Small intestine (tissue), 7 donors: ENCODE results near the gene CADM2. TPM values are rescaled to one million over a fixed set of nuclear protein-coding genes. Genes with fewer than 3 reads are reported as not detected.
A peak's percentile ranks its signal among the peaks of the same experiment; 100 is the strongest.

Experiments
- DNase-seq, 2 donors: peaks; one replicate each; pipeline versions ENCODE4 v3.0.0 to v3.0.0-alpha.2; 2013
- FAIRE-seq: peaks from 2 replicates; lab custom pipeline; 2012; peaks lifted over from hg19 to GRCh38; lab: Jason Lieb, UNC
- H3K27ac ChIP-seq, 3 donors: one replicate each; pipeline ENCODE4 v1.5.1; 2013; ENCODE audit warnings: low read length in 2 of 3, mild to moderate bottlenecking in 2 of 3, control low read depth in 1 of 3, inconsistent platforms in 1 of 3, low read depth in 1 of 3, moderate library complexity in 1 of 3
- H3K27me3 ChIP-seq, 3 donors: one replicate each; pipeline ENCODE4 v1.6.1; 2013; ENCODE audit warnings: low read length in 3 of 3, inconsistent platforms in 1 of 3; ENCODE audit not compliant: control insufficient read depth in 3 of 3, insufficient read depth in 3 of 3
- H3K36me3 ChIP-seq, 3 donors: one replicate each; pipeline ENCODE4 v1.6.1; 2013; ENCODE audit warnings: low read length in 3 of 3, inconsistent platforms in 1 of 3, low read depth in 1 of 3, mild to moderate bottlenecking in 1 of 3, moderate library complexity in 1 of 3; ENCODE audit not compliant: control insufficient read depth in 3 of 3, insufficient read depth in 2 of 3
- H3K4me1 ChIP-seq, 3 donors: one replicate each; pipeline ENCODE4 v1.6.1; 2013; ENCODE audit warnings: low read length in 2 of 3, inconsistent platforms in 1 of 3, low read depth in 1 of 3, mild to moderate bottlenecking in 1 of 3, moderate library complexity in 1 of 3; ENCODE audit not compliant: control insufficient read depth in 3 of 3, insufficient read depth in 2 of 3
- H3K4me3 ChIP-seq, 3 donors: one replicate each; pipeline ENCODE4 v1.5.1; 2013; ENCODE audit warnings: low read length in 3 of 3, control low read depth in 1 of 3, inconsistent platforms in 1 of 3, low read depth in 1 of 3, mild to moderate bottlenecking in 1 of 3, moderate library complexity in 1 of 3
- H3K9me3 ChIP-seq, 2 donors: one replicate each; pipeline ENCODE4 v1.6.1; 2013; ENCODE audit warnings: low read depth in 1 of 2, low read length in 1 of 2; ENCODE audit not compliant: control insufficient read depth in 2 of 2, insufficient read depth in 1 of 2
- WGBS, 3 donors: extraction: QIAGEN DNeasy Blood & Tissue Kit; methylation state at CpG; one replicate each; pipeline ENCODE4 v1.1.7; 2013; 5-methylcytosine and 5-hydroxymethylcytosine counted together
- polyA plus RNA-seq, 4 donors: library from polyadenylated mRNA; stranded (reverse) in 3 of 4; unstranded in 1 of 4; fragments of 200-250 nt in 3 of 4; fragments of 120-200 nt in 1 of 4; gene quantifications; one replicate each; pipeline versions ENCODE4 v1.2.1 to v1.2.3, GENCODE V29; 2013
- donor health status: healthy with polysubstance abuse.
- donor health status: control.
- donor health status: control.
- donor health status: Bipolar disorder and iron deficiency.
- donor health status: healthy.

The CADM2 gene
- polyA plus RNA-seq, 4 donors = 0.95 to 2.4 TPM; not detected in 2

- WGBS, 3 donors = 73 to 80% (median 74%) methylated on average over 4 of the region's 4 CpGs
- DNase-seq (no peak), FAIRE-seq (no peak)
- no peak overlapping the region for H3K27ac ChIP-seq
- H3K9me3 ChIP-seq = no peaks in the 10 kb centered on the region
- no peaks in the 10 kb centered on the region for H3K36me3 ChIP-seq
- H3K4me1 ChIP-seq = no peaks in the 10 kb centered on the region
- H3K4me3 ChIP-seq = no peak overlapping the region
- no peaks in the 10 kb centered on the region for H3K27me3 ChIP-seq
These were observed 827.0 kb downstream of the CADM2 start for GRCh38 chr3:85785766-85786165.

- DNase-seq (no peak), FAIRE-seq (no peak)
- H3K27ac ChIP-seq = no peak overlapping the region
- H3K27me3 ChIP-seq = no peaks in the 10 kb centered on the region
- no peaks in the 10 kb centered on the region for H3K4me1 ChIP-seq
- no peaks in the 10 kb centered on the region for H3K36me3 ChIP-seq
- WGBS, 3 donors = 84 to 92% (median 90%) methylated on average over 5 of the region's 5 CpGs
- no peak overlapping the region for H3K4me3 ChIP-seq
- H3K9me3 ChIP-seq = no peaks in the 10 kb centered on the region
These were observed 831.7 kb downstream of the CADM2 start for GRCh38 chr3:85790445-85791030.

- FAIRE-seq = no peak
- 56 to 70% (median 63%) methylated on average over 4 of the region's 4 CpGs for WGBS, 3 donors
- no peaks in the 10 kb centered on the region for H3K36me3 ChIP-seq
- H3K9me3 ChIP-seq = peaks cover 0 to 3% of the 10 kb centered on the region in 2 donors
- H3K4me3 ChIP-seq = no peak overlapping the region
- H3K4me1 ChIP-seq = no peaks in the 10 kb centered on the region
- H3K27ac ChIP-seq = no peak overlapping the region
- no peaks in the 10 kb centered on the region for H3K27me3 ChIP-seq
- no peak for DNase-seq
These were observed 837.4 kb downstream of the CADM2 start for GRCh38 chr3:85796140-85796539.

- Histone ChIP-seq H3K9me3 (peaks cover 0 to 3% of the 10 kb centered on the region in 2 donors), H3K4me1 (no peaks in the 10 kb centered on the region), H3K27ac (no peak overlapping the region), H3K36me3 (no peaks in the 10 kb centered on the region), H3K27me3 (no peaks in the 10 kb centered on the region), H3K4me3 (no peak overlapping the region)
- FAIRE-seq (no peak), DNase-seq (no peak)
- WGBS, 3 donors = 78 to 85% (median 79%) methylated on average over 3 of the region's 3 CpGs
These were observed 841.9 kb downstream of the CADM2 start for GRCh38 chr3:85800676-85801075.

GRCh38 chr3:85801955-85802354, 843.2 kb downstream of the CADM2 start:
- Histone ChIP-seq H3K9me3 (no peaks in the 10 kb centered on the region), H3K27ac (no peak overlapping the region), H3K4me3 (no peak overlapping the region), H3K27me3 (no peaks in the 10 kb centered on the region), H3K4me1 (no peaks in the 10 kb centered on the region), H3K36me3 (no peaks in the 10 kb centered on the region)
- WGBS, 3 donors = 12 to 24% (median 15%) methylated on average over 3 of the region's 3 CpGs
- DNase-seq = no peak
- FAIRE-seq = no peak

- H3K36me3 ChIP-seq = no peaks in the 10 kb centered on the region
- FAIRE-seq (no peak), DNase-seq (peak; percentile 37 to 46)
- no peaks in the 10 kb centered on the region for H3K27me3 ChIP-seq
- H3K4me3 ChIP-seq = no peak overlapping the region
- H3K4me1 ChIP-seq = no peaks in the 10 kb centered on the region
- no peak overlapping the region for H3K27ac ChIP-seq
- WGBS, 3 donors = 14 to 64% (median 38%) methylated on average over 1 of the region's 1 CpG
- H3K9me3 ChIP-seq = no peaks in the 10 kb centered on the region
These were observed 850.0 kb downstream of the CADM2 start for GRCh38 chr3:85808755-85809154.

GRCh38 chr3:85821130-85821756, 862.5 kb downstream of the CADM2 start:
- H3K36me3 ChIP-seq = no peaks in the 10 kb centered on the region
- DNase-seq (peak; percentile 24 to 29), FAIRE-seq (no peak)
- 19 to 56% (median 56%) methylated on average over 1 of the region's 1 CpG for WGBS, 3 donors
- no peaks in the 10 kb centered on the region for H3K4me1 ChIP-seq
- no peak overlapping the region for H3K27ac ChIP-seq
- no peaks in the 10 kb centered on the region for H3K27me3 ChIP-seq
- H3K9me3 ChIP-seq = no peaks in the 10 kb centered on the region
- no peak overlapping the region for H3K4me3 ChIP-seq

- H3K27me3 ChIP-seq = no peaks in the 10 kb centered on the region
- no peaks in the 10 kb centered on the region for H3K9me3 ChIP-seq
- DNase-seq (no peak), FAIRE-seq (no peak)
- no peak overlapping the region for H3K27ac ChIP-seq
- no peaks in the 10 kb centered on the region for H3K4me1 ChIP-seq
- H3K36me3 ChIP-seq = no peaks in the 10 kb centered on the region
- WGBS, 3 donors = 50 to 58% (median 52%) methylated on average over 1 of the region's 1 CpG
- H3K4me3 ChIP-seq = no peak overlapping the region
These were observed 877.2 kb downstream of the CADM2 start for GRCh38 chr3:85835857-85836440.
